Calu3 (cell line): Measurements from ENCODE around the gene GRN. TPM values are rescaled to one million over a fixed set of nuclear protein-coding genes. Genes with fewer than 3 reads are reported as not detected.

Experiments
- BruUV-seq: library from RNA; stranded (reverse); fragments of 400-500 nt; replicated peaks from 2 replicates; lab custom pipeline; 2021; lab: Mats Ljungman, UMichigan
- CTCF ChIA-PET: fragments of 300-600 bp; sonication (Branson Sonifier 250); formaldehyde crosslinking; loops from one replicate; lab custom pipeline; 2022; ENCODE audit warnings: antibody characterized with exemption; lab: Charles Lee
- DNase-seq: peaks from one replicate; pipeline ENCODE4 v3.0.0; 2022
- H3K27ac Mint-ChIP-seq: one replicate; pipeline ENCODE4 v1.8.0; 2022; ENCODE audit warnings: mixed read lengths; ENCODE audit not compliant: unreplicated experiment
- H3K27me3 Mint-ChIP-seq: one replicate; pipeline ENCODE4 v1.8.0; 2022; ENCODE audit warnings: mixed read lengths; ENCODE audit not compliant: unreplicated experiment
- H3K36me3 Mint-ChIP-seq: one replicate; pipeline ENCODE4 v1.8.0; 2022; ENCODE audit warnings: mild to moderate bottlenecking, moderate library complexity, mixed read lengths; ENCODE audit not compliant: insufficient read depth, unreplicated experiment
- H3K4me1 Mint-ChIP-seq: one replicate; pipeline ENCODE4 v1.8.0; 2022; ENCODE audit warnings: mild to moderate bottlenecking, low read depth, mixed read lengths; ENCODE audit not compliant: unreplicated experiment
- H3K4me3 Mint-ChIP-seq: one replicate; pipeline ENCODE4 v1.8.0; 2022; ENCODE audit warnings: mild to moderate bottlenecking, low read depth, moderate library complexity, mixed read lengths; ENCODE audit not compliant: unreplicated experiment
- H3K9me3 Mint-ChIP-seq: one replicate; pipeline ENCODE4 v1.8.0; 2022; ENCODE audit warnings: low read depth, mixed read lengths; ENCODE audit not compliant: unreplicated experiment
- CTCF ChIP-seq: fragments of 200-600 bp; IDR thresholded peaks from one replicate; pipeline ENCODE4 v1.8.0; 2022; ENCODE audit warnings: antibody characterized with exemption; ENCODE audit not compliant: unreplicated experiment
- intact Hi-C: fragments of 100-400 bp; cut with micrococcal nuclease; formaldehyde crosslinking; loops from one replicate; pipeline ENCODE4 v1.10.0; 2022; ENCODE audit not compliant: unreplicated experiment
- total RNA-seq: library from RNA; stranded (reverse); gene quantifications from 2 replicates; pipeline ENCODE4 v1.2.3, GENCODE V29; 2022

The GRN gene
- total RNA-seq, 1 experiment from 2014 or later: 376 TPM

- H3K27ac Mint-ChIP-seq: no peak overlapping the region
- no peak for TF ChIP-seq CTCF
- H3K27me3 Mint-ChIP-seq: peaks cover 91% of the 10 kb centered on the region
- CTCF ChIA-PET: interaction anchor here (0.6 to 1.1 kb wide), 4 partner anchors 13 to 1474 kb away, joined by 3 to 5 read pairs (median 4); partner anchors contain the start of gene CRHR1
- DNase-seq: no peak
- peaks cover 15% of the 10 kb centered on the region for H3K36me3 Mint-ChIP-seq
- H3K4me1 Mint-ChIP-seq: peaks cover 11% of the 10 kb centered on the region
- no peaks in the 10 kb centered on the region for H3K9me3 Mint-ChIP-seq
- no peak overlapping the region for H3K4me3 Mint-ChIP-seq
- intact Hi-C loops: no loop called here
- no TSS peak for BruUV-seq
These were observed 34.9 kb upstream of the GRN start for GRCh38 chr17:44310188-44310587.

- no peak for TF ChIP-seq CTCF
- H3K27me3 Mint-ChIP-seq: peaks cover 91% of the 10 kb centered on the region
- H3K4me3 Mint-ChIP-seq: no peak overlapping the region
- BruUV-seq: no TSS peak
- CTCF ChIA-PET: interaction anchor here (0.6 to 1.3 kb wide), 5 partner anchors 9 to 1473 kb away, joined by 3 to 5 read pairs (median 3); partner anchors contain the start of gene CRHR1
- H3K27ac Mint-ChIP-seq: no peak overlapping the region
- intact Hi-C loops: no loop called here
- DNase-seq: no peak
- peaks cover 20% of the 10 kb centered on the region for H3K36me3 Mint-ChIP-seq
- H3K4me1 Mint-ChIP-seq: peaks cover 11% of the 10 kb centered on the region
- no peaks in the 10 kb centered on the region for H3K9me3 Mint-ChIP-seq
These were observed 34.3 kb upstream of the GRN start for GRCh38 chr17:44310609-44311376.

GRCh38 chr17:44311562-44312181 is 33.4 kb upstream of the GRN start:
- H3K9me3 Mint-ChIP-seq: no peaks in the 10 kb centered on the region
- H3K27ac Mint-ChIP-seq: no peak overlapping the region
- peaks cover 11% of the 10 kb centered on the region for H3K4me1 Mint-ChIP-seq
- CTCF ChIA-PET: interaction anchor here (0.6 to 1.3 kb wide), 3 partner anchors 10 to 90 kb away, joined by 3 to 4 read pairs (median 4); no protein-coding TSS in a partner anchor
- H3K27me3 Mint-ChIP-seq: peaks cover 91% of the 10 kb centered on the region
- peaks cover 20% of the 10 kb centered on the region for H3K36me3 Mint-ChIP-seq
- intact Hi-C loops: no loop called here
- BruUV-seq: no TSS peak
- no peak for TF ChIP-seq CTCF
- no peak for DNase-seq
- H3K4me3 Mint-ChIP-seq: no peak overlapping the region

DNA sequence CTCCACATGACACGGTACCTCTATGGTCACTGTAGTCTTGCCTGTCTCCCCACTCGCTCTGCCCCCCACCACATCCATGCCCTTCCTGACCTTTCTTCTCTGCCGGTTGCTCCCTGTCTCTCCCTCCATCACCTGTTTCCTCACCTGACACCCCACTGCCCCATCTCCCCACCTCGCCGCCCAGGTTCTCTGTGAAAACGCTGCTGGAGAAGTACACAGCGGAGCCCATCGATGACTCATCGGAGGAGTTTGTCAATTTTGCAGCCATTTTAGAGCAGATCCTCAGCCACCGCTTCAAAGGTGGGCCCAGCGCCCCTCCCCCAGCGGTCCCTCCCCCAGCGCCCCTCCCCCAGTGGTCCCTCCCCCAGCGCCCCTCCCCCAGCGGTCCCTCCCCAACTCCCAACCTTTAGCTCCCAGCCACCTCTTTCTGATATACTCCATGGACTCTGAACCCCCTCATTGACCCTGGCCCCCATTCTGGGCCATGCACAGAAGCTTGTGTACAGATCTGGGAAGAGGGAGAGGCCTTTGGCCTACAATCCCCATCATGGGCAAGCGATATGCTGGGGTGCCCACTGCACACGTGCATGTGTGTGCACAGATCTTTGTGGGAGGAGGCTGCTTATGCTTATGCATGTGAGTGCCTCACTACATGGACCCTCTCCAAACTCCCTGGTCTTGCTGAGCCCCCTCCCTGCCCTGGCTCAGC is 32.6 kb upstream of the GRN start:
- no peak overlapping the region for H3K4me3 Mint-ChIP-seq
- no peak overlapping the region for H3K27ac Mint-ChIP-seq
- no peak for DNase-seq
- peaks cover 11% of the 10 kb centered on the region for H3K4me1 Mint-ChIP-seq
- peaks cover 15% of the 10 kb centered on the region for H3K36me3 Mint-ChIP-seq
- no peak for TF ChIP-seq CTCF
- peaks cover 91% of the 10 kb centered on the region for H3K27me3 Mint-ChIP-seq
- intact Hi-C loops: no loop called here
- CTCF ChIA-PET: interaction anchor here (0.9 kb wide), 1 partner anchor 91 kb away, joined by 4 read pairs; no protein-coding TSS in a partner anchor
- no TSS peak for BruUV-seq
- no peaks in the 10 kb centered on the region for H3K9me3 Mint-ChIP-seq
